Measurements from ENCODE around the gene ZFAND2A.

GRCh38 chr7:1189986-1190772, 30.2 kb upstream of the ZFAND2A start:
- TF ChIP-seq EZH2phosphoT487 (IDR thresholded peaks at IDR 0.05; ENCODE audit: insufficient read depth, low read depth) = no peak
- no peak for TF ChIP-seq EZH2 (IDR thresholded peaks at IDR 0.05; ENCODE audit: insufficient read depth, poor library complexity, severe bottlenecking)
